T-helper 9 cell (primary cell): ENCODE measurements around the gene NET1.
"Not testable (repeated sequence)": the region's sequence is repeated elsewhere in the genome, so short reads cannot be mapped to it uniquely, and the experiment has no call there.

Source experiments
- DNase-seq: peaks from one replicate; pipeline ENCODE4 v3.0.0-alpha.2; 2020

NET1 gene

GRCh38 chr10:5400468-5401240 lies 11.7 kb upstream of the NET1 start:
- no peak for DNase-seq

- DNase-seq = no peak
These were observed 9.6 kb upstream of the NET1 start for GRCh38 chr10:5402798-5403197.

GRCh38 chr10:5404208-5405041 lies 7.9 kb upstream of the NET1 start, which contains the start of gene TUBAL3:
TUBAL3 (minus strand) TSS chr10:5404828; CDS start chr10:5404792, 36 bp downstream.
- no peak for DNase-seq

- DNase-seq = no peak
These were observed 5.4 kb upstream of the NET1 start for GRCh38 chr10:5406918-5407317.

GRCh38 chr10:5410787-5411186 lies 1.6 kb upstream of the NET1 start:
- not testable (repeated sequence) for DNase-seq

- DNase-seq = no peak
These were observed 448 bp upstream of the NET1 start for GRCh38 chr10:5411941-5412276.

- DNase-seq = no peak
These were observed 918 bp downstream of the NET1 start for GRCh38 chr10:5413012-5413938.

GRCh38 chr10:5416981-5417380 lies 4.6 kb downstream of the NET1 start:
- DNase-seq = no peak

GRCh38 chr10:5418584-5418983 lies 6.2 kb downstream of the NET1 start:
- DNase-seq = no peak

- no peak for DNase-seq
These were observed 7.2 kb downstream of the NET1 start for GRCh38 chr10:5419466-5420094.

GRCh38 chr10:5423771-5424170 lies 11.4 kb downstream of the NET1 start:
- no peak for DNase-seq

GRCh38 chr10:5424751-5425150 lies 12.4 kb downstream of the NET1 start:
- no peak for DNase-seq

- DNase-seq = no peak
These were observed 15.8 kb downstream of the NET1 start for GRCh38 chr10:5428133-5428532.

- DNase-seq = no peak
These were observed 20.8 kb downstream of the NET1 start for GRCh38 chr10:5433182-5433581.

GRCh38 chr10:5434017-5434753 lies 21.8 kb downstream of the NET1 start:
- DNase-seq = no peak

GRCh38 chr10:5435328-5435727 lies 23.0 kb downstream of the NET1 start:
- no peak for DNase-seq

- DNase-seq = no peak
These were observed 27.8 kb downstream of the NET1 start for GRCh38 chr10:5440206-5440605.

- no peak for DNase-seq
These were observed 28.7 kb downstream of the NET1 start for GRCh38 chr10:5441106-5441505.

GRCh38 chr10:5442065-5442989 lies 30.0 kb downstream of the NET1 start:
- DNase-seq = no peak

- no peak for DNase-seq
These were observed 30.6 kb downstream of the NET1 start for GRCh38 chr10:5442990-5443370.

GRCh38 chr10:5443429-5443828 lies 31.1 kb downstream of the NET1 start:
- DNase-seq = no peak
